GM18951 (cell line): Measurements from ENCODE around the gene DENND5B.
"Not testable (repeated sequence)": the region's sequence is repeated elsewhere in the genome, so short reads cannot be mapped to it uniquely, and the experiment has no call there.

ENCODE experiments used
- POLR2A ChIP-seq: IDR thresholded peaks from 4 replicates; pipeline ENCODE4 v1.6.1; 2011; ENCODE audit warnings: mild to moderate bottlenecking; ENCODE audit not compliant: insufficient read length, insufficient read depth; ENCODE audit errors: extremely low read depth
- in situ Hi-C: fragments of 300-500 bp; cut with MboI; formaldehyde crosslinking; loops from one replicate; pipeline ENCODE4 v1.12.0; 2022; ENCODE audit warnings: low sequenced_read_pairs, mixed read lengths, inconsistent platforms; ENCODE audit not compliant: unreplicated experiment

DENND5B gene

DNA sequence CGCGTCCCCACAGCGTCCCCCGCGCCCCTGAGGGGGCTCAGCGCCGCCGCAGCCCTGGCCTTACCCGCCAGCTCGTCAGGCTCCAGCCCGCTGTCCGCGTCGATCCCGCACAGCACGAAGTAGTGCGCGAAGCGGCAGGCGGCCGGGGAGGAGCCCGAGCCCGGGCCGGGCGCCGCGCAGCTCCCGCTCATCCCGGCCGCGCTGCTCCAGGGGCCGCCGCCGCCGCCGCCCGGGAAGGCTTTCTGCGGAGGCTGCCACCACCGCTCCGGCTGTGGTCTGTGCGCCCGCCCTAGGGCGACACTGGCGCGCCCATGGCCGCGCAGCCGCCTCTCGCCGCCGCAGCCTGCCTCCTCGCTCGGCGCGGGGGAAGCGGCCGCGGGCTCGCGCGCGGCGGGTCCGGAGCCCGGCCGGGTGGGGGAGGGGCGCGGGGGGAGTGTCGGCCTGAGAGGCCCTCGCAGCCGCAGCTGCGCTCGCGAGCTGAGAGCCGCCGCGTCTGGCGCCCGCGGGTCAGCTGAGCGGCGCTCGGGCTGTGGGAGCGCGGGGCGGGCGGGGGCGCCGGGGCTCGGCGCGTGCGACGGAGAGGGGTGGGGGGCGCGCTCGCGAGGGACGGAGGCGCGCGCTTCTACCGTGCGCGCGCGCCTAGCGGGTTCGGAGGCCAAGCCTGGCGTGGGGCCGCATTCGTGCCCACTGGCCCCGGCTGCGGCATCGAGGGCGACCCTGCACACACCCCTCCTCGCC lies at the start of gene DENND5B:
TSS of gene DENND5B (minus strand) at position 495 of the 738 bp plus-strand sequence. CDS start at position 191, 304 bp downstream.
- in situ Hi-C loops, result no loop called here
- peak; percentile 51 for TF ChIP-seq POLR2A

- in situ Hi-C loops, result loop anchor here (25.0 kb wide), 1 partner anchor 372 kb away; no protein-coding TSS in a partner anchor
- TF ChIP-seq POLR2A, result no peak
Observed at GRCh38 chr12:31634620-31635019, 43.7 kb upstream of the DENND5B start.

DNA sequence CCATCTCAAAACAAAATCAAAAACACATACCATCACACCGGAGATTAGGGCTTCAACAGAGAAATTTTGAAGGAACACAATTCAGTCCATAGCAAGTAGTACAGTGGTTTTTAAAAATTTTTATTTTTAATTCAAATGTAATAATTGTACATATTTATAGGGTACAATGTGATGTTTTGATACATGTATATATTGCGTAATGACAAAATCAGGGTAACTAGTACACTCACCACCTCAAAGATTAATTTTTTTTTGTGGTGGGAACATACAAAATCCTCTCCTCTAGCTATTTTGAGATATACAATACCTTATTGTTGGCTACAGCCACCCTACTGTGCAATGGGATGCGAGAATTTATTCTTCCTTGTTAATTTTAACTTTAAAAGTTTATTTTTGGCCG lies 42.5 kb upstream of the DENND5B start:
- in situ Hi-C loops, result loop anchor here (25.0 kb wide), 1 partner anchor 371 kb away; no protein-coding TSS in a partner anchor
- TF ChIP-seq POLR2A, result no peak

- TF ChIP-seq POLR2A, result no peak
- in situ Hi-C loops, result loop anchor here (25.0 kb wide), 1 partner anchor 370 kb away; no protein-coding TSS in a partner anchor
Observed at GRCh38 chr12:31631809-31632208, 40.9 kb upstream of the DENND5B start.

GRCh38 chr12:31631023-31631724 lies 40.2 kb upstream of the DENND5B start:
- in situ Hi-C loops, result loop anchor here (25.0 kb wide), 1 partner anchor 369 kb away; no protein-coding TSS in a partner anchor
- TF ChIP-seq POLR2A, result no peak

DNA sequence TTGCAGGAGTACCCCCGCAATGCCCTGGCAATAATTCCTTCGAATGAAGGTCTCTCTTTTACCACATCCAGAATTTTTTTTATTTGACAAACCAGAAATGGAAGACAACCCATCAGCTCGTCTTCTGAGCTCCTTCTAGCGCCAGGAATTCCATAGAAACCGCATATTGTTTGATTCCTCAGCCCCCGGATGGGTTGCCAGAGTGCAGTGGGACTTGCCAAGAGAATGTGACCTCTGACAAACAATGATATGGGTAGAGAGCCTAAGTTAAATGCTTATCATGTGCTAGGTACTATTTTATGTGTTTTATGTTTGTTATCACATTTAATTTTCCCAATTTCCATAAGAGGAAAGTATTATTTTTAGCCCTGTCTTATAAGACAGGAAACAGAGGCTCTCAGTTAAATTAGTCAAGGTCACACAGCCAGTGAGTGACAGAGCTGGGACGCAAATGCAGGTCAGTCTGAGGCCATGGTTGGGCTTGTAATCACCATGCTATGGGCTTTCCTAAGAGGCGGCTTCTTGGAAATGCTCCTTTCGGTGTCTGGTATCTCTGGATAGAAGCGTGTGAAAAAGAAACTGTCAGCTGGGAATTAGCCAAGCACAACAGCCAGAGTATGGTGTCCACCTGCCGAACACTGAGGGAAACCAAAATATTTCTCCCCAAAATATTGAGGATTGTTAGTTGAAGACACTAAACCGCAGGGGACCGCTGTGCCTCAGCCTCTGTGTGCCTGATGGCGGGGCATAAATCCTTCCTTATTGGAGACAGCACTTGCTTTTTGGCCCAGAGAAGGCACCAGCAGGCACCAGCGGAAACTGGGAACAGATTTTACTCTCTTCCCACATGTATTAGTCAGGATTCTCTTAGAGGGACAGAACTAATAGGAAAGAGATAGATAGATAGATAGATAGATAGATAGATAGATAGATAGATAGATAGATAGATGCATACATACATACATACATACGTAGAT lies 39.1 kb upstream of the DENND5B start:
- TF ChIP-seq POLR2A, result no peak
- in situ Hi-C loops, result loop anchor here (25.0 kb wide), 1 partner anchor 368 kb away; no protein-coding TSS in a partner anchor

DNA sequence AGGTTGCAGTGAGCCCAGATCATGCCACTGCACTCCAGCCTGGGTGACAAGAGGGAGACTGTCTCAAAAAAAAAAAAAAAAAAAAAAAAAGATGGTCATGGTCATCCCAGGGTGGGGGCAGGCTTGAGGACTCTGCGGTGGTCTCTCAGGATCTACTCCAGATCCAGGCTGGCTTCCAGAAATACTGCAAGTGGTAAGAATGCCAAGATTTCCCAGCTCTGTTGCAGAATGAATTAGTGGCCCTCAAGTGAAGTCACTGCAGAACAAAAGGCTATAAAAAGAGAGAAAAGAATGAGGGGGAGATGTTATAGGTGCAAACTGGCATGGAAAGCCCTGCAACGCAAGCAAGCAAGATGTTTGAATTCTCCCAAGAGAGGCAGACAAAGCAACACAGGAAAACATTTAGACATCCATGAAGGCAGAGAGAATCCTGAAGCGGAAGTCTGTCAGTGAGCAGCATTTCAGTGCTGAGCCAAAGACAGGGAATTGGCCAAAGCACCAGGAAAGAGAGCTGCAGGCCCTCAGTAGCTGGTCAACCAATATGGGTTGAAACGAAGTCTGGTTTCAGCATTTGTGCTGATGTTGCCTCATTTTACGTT lies 36.6 kb upstream of the DENND5B start:
- in situ Hi-C loops, result loop anchor here (25.0 kb wide), 1 partner anchor 365 kb away; no protein-coding TSS in a partner anchor

GRCh38 chr12:31626270-31626995 lies 35.5 kb upstream of the DENND5B start:
- in situ Hi-C loops, result loop anchor here (25.0 kb wide), 1 partner anchor 364 kb away; no protein-coding TSS in a partner anchor
- no peak for TF ChIP-seq POLR2A

More for the DNA sequence above, 36.6 kb upstream of the DENND5B start:
- TF ChIP-seq POLR2A, result no peak

- in situ Hi-C loops, result no loop called here
- no peak for TF ChIP-seq POLR2A
Observed at GRCh38 chr12:31622038-31622437, 31.1 kb upstream of the DENND5B start.

DNA sequence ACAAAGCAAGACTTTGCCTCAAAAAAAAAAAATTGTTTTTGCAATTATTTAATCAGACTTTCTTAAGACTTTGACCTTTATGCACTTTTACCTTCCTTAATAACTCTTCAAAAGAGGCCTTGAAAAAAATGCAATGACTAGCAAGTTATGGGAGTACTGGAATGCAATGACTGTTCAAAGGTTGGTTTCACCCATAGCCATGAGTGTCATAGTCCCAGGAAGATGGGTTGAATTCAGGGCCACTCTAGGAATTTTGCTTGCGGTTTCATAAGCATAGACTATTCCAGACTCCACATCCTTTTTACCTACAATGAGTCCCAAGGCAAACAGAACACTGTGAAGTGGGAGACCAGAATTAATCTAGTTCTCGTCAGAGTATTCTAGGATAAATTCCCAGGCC lies 29.4 kb upstream of the DENND5B start:
- TF ChIP-seq POLR2A, result no peak

DNA sequence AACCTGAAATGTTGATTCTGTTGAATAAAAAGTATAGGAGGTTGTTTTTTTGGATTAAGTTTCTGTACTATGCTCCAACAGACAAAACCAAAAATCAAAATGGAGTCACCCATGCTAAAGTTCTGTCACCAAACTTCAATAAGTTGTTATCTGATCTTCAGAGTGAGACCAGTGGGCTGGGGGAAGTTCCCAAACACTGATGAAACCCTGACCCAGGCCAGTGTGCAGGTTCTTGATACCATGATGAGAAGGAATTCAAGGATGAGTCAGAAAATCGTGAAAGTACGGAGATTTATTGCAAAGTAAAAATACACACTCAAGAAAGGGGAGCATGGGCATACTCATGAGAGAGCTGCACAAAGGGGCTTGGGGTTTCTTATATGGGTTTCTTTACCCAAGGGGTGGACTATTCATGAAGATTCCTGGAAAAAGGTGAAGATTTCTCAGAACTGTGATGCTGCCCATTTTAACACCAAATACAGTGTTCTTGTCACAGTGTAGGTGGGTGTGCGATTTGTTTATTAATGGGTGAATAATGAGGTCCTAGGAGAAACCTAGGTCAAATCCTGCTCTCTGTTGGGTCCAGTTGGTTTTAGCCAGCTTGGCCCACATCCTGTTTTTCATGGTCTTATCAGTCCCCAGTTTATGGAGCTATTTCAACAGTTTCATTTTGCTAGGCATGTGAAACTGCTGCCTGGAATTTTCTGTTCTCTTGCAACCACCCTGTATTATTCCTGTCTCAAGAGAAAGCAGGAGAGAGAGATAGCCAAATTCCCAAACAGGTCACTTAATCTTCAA lies 27.5 kb upstream of the DENND5B start:
- no peak for TF ChIP-seq POLR2A
- in situ Hi-C loops, result no loop called here

More for the DNA sequence above, 29.4 kb upstream of the DENND5B start:
- in situ Hi-C loops, result no loop called here

DNA sequence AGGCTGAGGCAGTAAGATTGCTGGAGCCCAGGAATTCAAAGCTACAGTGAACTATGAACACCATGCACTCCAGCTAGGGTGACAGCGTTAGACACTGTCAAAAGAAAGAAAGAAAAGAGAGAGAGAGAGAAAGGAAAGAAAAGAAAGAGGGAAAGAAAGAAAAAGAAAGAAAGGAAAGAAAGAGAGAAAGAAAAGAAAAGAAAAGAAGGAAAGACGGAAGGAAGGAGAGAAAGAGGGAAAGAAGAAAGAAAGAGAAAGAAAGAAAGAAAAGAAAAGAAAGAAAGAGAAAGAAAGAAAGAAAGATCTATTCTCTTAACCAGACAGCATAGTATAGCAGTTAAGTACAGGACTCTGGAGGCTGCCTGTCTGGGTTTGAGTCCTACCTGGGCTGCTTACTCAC lies 21.9 kb upstream of the DENND5B start:
- in situ Hi-C loops, result no loop called here
- TF ChIP-seq POLR2A, result no peak

DNA sequence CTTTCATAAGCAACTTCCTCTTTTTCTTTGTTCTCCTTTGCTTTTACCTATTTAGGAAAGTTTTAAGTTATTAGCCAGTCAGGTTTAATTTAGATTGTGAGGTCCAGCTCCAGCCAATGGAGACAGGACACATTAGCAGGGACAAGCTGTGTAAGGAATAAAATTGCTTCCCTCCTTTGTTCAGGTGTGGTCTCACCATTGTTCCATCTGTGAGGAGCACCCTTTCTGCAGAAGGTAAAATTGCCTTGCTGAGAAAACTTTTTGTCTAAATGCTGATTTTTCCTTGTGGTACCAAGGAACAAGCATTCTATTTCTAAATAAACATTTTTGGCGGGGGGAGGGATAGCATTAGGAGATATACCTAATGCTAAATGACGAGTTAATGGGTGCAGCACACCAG lies 17.4 kb upstream of the DENND5B start:
- in situ Hi-C loops, result not testable (repeated sequence)
